ENCODE measurements around the gene PRKCB.
"Not testable (repeated sequence)": the region's sequence is repeated elsewhere in the genome, so short reads cannot be mapped to it uniquely, and the experiment has no call there.

The PRKCB gene

DNA sequence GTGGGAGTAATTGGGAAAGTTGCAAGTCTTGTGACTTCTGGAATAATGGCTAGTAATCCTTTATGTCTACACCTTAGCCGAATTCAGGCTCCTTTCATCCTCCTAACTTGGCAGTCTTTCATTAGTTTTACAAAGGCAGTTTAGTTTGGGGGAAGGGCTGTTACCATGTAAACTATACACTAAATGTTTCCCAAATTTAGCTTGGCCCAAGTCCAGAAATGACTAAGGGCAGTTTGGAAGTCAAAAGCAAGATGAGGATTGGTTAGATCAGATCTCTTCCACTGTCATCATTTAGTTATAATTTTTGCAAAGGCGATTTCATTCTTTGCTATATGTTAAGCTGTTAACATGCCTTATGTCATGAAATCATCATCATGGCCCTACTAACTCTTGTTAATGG lies 304.9 kb downstream of the PRKCB start:
- DNase-seq: no peak

DNA sequence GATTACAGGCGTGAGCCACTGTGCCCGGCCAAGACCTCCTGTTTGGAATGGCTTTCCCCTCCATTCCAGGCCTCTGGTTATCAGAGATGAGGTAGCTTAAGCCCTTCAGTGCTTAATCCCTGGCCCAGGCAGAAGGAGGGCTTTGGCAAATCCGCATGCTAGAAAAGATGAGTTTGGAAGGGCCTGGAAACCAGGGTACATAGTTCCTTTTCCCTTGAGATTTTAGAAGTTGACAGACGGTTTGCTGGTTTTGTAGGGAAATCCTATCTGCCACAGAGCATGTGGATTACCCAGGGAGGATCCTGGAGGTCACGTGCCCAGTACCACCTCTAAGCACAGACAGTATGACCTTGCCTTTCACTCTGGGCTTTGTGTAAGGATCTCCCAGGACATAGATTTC lies 305.7 kb downstream of the PRKCB start:
- no peak for DNase-seq

DNA sequence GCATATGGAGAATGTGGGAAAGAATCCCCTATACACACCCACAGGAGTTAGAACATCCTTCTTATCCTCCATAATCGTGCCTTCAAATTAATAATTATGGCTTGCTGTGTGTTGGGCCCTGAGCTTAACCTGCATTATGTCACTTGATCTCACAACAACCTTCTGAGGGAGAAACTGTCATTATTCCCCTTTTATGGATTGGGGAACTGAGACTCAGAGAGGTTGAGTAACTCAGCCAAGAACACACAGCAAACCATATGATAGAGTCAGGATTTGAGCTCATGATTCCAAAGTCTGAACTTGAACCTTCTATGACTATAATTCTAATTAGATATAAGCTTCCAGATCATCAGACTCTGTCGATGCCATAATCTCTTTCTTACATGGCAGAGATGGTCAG lies 306.1 kb downstream of the PRKCB start:
- DNase-seq: no peak

DNA sequence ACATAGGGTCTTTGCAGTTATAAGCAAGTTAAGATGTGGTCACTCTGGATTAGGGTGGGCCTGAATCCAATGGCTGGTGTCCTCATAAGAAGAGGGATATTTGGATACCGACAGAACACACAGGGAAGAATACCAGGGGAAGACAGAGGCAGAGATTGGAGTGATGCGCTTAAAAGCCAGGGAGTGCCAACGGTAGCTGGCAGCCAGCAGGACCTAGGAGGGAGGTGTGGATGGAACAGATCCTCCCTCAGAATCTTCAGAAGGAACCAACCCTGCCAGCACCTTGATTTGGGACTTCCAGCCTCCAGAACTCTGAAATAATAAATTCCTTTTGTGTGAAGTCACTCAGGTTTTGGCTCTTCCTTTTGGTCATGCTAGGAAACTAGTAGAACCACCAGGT lies 310.1 kb downstream of the PRKCB start:
- no peak for DNase-seq

DNA sequence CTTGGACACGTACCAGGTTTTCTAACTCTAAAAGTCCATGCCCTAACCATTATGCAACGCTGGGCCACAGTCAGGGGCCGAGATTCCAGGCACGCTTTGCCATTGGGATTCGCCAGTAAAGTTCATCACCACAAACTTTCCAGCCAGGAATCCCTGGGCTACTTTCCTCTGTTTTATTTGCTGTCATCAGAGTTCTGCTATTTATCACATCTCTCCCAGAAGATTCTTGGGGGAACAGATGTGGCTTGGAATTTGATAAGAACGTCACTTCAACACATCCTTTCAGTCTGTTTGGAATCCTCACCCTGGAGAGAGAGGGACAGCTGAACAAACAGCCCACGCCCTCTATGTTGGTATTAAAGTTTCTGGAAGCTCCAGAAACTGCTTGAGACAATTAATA lies 310.7 kb downstream of the PRKCB start:
- DNase-seq: no peak

DNA sequence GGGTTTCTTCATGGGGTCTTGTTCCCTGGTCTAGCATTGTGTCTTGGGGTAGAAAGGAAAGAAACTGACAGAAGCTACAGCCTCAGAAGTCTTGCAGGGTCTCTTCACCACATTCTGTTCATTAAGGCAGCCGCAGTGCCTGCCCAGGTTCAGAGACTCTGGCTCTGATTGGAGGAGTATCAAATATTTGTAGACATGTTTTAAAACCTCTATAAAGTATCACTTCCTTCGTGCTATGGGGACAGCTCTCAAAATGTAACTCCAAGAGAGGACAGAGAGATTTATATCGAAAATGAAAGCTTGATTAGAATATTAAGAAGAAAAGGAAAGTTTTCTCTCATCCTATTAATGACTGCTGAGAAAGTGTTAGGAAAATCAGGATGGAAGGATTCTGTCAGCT lies 313.3 kb downstream of the PRKCB start:
- DNase-seq: no peak

DNA sequence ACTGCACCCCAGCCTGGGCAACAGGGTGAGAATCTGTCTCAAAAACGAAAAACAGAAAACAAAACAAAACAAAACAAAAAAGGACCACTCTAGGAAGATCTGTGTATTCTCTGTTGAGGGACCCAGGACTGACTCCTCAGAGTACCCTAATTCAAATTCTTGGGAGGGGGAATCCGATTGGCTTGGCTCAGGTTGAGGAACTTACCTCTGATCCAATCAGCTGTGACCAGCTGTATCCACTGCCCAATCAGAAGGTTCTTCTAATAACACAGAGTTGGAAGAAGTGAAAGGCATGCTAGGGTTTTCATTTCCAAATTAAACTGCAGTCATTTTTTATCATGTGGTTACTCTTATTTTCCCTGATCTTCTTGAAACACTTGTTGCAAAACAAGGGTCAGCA lies 314.5 kb downstream of the PRKCB start:
- DNase-seq: no peak

DNA sequence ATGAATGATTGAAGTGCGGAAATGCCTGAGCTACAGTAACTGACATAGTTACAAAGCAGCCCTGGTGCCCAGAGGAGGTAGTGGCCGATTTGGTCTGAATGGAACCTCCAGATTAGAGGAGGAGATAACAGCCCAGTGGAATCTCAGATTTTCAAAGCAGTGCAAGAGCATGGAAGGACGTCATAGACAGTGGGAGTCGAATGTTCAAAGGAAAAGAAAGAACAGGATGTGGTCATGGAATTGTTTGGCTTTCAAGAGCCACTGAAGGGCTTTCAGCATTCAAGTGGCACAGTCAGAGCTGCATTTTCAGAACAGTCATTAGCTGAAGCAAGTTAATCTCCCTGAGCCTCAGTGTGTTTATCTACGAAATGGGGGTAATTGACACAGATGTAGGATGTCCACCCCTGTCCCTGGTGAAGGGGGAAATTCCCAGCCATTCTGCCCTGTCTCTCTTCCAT lies 315.7 kb downstream of the PRKCB start:
- DNase-seq: peak; percentile 36

DNA sequence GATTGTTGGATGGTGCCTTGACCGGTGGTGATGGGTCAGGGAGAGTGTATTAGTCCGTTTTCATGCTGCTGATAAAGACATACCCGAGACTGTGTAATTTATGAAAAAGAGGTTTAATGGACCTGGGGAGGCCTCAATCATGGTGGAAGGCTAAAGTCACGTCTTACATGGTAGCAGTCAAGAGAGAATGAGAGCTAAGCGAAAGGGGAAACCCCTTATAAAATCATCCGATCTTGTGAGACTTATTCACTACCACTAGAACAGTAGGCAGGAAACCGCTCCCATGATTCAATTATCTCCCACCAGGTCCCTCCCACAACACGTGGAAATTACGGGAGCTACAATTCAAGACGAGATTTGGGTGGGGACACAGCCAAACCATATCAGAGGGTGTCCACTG lies 316.3 kb downstream of the PRKCB start:
- DNase-seq: not testable (repeated sequence)

DNA sequence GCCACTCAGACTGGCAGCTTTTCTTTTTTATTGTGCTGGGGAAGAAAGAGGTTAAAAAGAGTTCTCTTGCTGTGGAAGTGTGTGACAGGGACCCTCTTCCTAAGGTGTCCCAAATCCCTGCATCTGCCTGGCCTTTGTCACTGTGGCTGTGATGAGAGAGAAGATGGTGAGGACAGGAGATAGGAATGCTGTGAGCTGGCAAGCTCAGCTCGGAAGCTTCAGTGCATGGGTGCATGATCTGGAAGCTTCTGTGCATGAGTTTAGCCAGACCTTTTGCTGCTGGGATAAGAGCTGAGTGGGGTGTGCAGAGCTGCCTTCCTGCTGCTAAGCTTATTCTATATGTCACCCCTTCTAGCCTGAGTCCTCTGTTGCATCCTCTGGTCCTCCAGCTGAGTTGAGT lies 317.0 kb downstream of the PRKCB start:
- no peak for DNase-seq

DNA sequence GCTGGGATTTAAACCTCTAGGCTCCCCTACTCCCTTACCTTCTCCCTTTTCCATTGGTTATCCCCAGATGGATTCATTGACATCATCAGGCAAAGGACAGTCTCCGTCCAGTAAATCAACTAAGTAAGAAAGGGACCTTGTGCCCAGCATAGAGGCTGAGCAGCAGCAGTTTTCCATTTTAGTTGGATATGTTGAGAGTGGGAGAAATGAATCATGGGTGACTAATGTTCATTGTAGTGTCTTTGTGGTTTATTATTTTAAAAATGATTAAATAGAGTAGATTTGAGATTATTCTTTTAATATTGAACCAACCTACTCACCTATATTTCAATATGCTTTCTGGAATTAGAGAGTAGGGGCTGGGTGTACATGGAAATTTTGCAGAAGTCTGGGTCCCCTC lies 321.0 kb downstream of the PRKCB start:
- DNase-seq: no peak

DNA sequence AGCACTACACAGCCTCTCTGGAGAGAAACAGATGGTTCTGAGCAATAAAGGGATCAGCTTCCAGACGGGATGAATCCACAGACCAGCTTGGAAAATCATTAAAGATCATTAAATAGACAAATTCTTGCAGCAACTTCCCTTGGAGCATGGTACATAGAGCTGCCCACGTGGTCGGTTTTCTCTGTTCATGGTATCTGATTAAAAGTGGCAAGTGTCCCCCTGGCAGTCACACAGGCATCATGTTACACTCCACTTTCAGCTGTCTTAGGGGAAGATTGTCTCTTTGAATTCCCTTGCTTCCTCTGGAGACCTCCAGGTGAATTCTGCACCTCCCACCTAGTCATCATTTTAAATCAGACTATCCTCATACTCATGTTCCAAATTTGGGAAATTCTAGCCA lies 328.2 kb downstream of the PRKCB start:
- DNase-seq: no peak

DNA sequence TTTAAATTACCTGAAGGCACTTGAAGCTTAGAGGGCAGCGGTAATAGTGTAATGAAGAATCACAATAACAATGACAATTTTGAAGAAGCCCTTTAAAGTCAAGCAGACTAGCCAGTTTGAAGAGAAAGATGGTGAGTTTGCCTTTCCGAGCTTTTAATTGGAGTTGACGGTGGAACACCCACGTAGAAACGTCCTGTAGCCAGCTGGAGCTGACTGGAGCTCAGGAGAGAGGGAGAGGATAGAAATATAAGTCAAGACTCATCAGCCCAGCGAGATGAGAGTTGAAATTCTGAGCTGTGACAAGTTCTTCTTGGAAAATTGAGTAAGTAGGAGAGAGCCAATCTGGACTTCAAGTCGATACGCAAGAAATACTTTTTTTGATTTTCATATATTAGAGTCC lies 328.6 kb downstream of the PRKCB start:
- DNase-seq: no peak

DNA sequence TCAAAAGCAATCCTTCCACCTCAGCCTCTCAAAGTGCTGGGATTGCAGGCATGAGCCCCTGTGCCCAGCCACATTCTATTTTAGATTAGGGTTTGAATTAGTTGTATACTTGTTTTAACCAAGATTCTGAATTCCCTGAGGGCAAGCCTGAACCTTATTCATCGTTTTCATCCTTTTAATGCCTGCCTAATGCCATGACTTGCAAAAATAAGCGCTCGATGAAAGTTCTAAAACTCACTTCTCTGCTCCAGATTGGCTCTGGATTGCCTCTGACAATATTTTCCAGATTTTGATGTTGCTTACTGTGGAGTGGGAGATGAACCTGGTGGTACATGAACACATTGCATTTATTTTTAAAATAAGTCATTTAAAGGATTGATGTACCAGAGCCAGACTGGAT lies 329.5 kb downstream of the PRKCB start:
- DNase-seq: no peak

DNA sequence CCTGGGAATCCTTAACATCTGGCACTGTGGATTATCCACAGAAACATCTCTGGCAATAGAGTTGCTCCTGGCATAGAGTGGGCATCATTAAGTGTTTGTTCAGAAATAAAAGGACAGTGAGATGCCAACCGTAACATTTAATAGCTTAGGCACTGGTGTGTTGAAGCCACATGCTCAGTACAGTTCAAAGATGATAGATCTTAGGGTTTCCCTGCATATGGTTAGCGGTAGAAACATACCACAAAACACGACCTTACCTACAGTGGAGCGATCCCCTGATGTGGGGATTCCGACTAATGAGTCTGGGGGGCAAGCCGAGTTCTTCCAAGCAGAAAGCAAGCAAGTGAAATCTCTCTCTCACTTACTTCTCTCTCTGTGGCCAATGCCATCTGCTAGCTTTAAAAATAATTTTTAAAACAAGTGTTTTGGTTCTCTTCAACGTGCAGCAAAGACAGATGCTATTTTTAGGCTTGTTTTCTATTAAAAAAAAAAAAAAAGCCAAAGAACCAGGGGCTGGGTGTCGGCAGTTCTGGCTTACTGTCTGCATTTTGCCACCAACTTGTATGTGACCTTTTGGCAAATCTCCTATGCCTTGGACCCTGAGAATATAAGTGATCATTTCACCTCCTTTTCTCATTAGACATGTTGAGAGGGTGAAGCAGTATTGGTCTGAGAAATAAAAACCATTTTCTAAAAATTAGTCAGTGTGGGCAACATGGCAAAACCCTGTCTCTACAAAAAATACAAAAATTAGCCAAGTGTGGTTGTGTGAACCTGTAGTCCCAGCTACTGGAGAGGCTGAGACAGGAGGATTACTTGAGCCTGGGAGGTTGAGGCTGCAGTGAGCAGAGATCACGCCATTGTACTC lies 331.1 kb downstream of the PRKCB start:
- no peak for DNase-seq

DNA sequence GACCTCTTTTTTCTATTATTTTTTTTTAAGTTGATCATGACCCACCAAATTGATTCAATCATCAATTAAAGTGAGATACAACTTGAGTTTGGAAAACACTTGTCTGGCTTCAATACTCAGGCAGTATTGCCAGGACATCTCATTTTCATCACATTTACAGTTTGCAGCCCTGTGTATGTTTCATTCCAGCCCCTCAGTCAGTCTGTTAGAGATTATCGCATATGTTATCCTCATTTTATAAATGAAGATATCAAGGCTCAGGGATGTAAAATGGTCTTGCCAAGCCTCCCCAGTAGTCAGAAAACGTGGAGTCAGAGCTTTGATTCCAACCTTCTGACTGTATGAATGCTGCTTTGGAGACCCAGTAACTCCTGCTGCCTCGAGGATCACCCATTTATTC lies 333.1 kb downstream of the PRKCB start:
- no peak for DNase-seq

DNA sequence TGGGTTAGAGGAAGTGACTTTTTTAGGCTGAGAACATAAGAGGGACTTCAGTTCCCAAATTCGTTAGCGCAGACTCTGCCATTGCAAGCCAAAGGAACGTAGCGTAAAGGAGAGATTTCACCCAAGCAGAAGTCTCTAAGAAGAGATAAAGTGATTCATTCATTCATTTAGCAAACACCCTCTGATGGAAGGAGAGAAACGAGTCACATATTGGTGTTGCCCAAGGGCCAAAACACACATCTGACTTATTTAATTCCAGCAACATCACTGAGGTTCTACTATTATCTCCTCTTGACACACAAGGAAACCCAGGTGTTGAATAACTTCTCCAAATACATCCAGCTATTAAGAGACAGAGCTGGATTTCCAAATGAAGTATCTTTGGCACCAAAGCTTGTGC lies 334.6 kb downstream of the PRKCB start:
- DNase-seq: no peak

DNA sequence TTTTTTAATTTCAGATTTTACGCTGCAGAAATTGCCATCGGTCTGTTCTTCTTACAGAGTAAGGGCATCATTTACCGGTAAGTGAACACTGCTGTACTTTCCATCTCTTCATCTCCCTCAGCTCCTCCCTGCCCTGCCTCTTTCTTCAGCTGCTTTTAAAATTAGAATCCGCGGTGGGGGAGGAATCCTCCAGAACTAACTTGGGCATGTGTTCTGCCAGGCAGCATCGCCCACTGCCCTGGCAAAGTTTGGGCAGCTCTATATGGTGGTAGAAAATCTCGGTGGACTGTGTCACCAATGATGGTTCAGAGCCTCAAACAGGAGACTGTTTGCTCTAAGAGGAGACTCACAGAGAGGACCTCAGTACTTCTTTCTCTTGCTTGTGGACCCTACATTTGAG lies 338.7 kb downstream of the PRKCB start:
- no peak for DNase-seq

DNA sequence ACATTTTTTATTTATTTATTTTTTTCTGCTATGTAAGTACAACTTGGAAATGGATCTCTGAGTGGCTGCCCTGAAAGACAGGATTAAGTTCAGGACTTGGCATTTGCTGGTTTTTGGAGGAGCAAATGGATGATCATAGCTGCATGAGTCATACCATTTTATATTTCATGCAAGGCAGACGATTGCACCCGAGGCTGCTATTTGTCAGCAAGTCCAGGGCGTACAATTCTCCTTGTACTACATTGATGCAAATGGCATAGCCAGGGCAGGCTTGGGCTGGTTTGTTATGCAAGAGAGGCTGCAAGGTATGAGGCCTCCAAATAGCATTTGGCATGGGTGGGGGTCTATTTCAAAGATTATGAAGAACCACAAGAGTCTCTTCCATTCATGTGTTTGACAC lies 339.2 kb downstream of the PRKCB start:
- DNase-seq: no peak

DNA sequence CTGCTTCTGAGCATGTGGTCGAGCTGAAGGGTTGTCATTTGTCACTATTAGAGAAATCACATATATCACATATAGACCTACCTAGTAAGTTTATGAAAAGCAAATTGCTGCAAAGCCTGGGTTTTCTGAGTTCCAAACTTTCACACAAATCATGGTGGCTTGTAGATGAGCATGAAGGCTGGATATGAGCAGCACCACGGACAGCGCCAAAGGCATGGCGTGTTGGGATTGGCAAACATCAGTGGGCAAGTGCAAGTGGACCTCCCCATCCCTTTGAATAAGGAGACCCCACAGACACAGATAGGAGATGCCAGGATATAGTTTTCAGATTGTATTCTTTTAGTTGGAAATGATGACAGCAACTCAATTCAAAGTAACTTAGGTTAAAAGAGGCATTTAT lies 342.7 kb downstream of the PRKCB start:
- DNase-seq: peak; percentile 41

DNA sequence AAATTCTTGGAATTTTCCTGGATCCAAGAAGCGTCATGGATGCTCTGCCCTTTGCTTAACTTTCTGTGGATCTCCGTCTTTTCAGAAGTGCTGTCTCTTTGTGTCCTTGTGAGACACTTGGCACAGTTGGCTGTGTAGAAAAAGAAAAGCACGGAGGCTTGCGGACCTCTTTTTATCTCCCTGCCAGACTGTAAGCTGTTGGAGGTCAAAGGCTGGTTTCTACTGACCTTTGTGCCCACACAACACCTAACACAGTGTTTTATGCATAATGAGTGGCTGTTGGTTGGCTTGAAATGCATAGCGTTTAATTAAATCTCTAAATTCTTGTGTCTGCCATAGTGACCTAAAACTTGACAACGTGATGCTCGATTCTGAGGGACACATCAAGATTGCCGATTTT lies 344.7 kb downstream of the PRKCB start:
- DNase-seq: no peak

DNA sequence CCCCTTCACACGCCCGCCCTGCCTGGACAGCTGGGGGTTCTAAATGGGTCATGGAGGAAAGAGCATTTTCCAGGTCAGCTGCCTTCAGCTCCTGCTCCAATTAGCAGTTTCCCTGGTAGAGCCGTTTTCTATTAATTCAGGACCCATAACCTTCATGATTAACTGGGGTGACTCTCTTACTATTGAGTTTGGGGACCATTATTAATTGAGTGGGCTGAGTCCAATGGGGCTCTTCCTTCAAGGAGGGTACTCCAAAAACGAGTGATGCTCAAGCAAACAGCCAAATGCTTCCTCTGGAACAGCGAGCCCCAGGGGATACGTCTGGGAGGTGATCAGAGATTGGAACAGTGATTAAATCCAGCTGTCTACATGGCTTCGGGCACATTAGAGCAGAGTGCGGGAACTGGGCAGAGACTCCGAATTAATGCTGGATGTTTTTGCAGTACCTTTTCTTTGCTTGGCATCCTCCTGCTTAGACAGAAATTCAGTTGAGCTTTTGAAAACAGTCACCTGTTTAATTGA lies 352.3 kb downstream of the PRKCB start:
- DNase-seq: no peak

DNA sequence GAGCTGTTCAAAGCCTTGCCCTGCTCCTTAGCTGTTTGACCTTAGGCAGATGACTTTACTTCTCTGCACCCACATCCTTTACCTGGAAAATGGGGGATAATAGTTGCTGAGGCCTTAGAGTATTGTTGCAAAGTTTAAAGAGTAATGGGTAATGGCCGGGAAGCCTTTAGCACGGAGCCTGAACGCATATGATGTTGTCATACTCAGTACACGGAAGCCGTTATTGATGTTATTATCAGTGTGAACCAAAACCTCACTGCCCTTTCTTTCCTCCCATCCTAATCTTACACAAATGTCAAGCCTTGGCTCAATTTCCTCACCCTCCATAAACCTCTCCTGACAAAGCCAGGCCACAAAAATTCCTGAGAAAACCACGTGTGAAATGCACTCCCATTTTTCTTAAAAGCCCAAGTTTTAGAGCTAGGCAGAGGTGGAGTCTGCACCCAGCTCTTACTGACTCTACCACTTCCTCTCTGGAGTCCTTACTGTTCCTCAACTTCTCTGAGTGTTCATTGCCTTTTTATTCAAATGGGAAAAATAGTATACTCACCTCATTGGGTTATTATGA lies 353.1 kb downstream of the PRKCB start:
- DNase-seq: no peak

DNA sequence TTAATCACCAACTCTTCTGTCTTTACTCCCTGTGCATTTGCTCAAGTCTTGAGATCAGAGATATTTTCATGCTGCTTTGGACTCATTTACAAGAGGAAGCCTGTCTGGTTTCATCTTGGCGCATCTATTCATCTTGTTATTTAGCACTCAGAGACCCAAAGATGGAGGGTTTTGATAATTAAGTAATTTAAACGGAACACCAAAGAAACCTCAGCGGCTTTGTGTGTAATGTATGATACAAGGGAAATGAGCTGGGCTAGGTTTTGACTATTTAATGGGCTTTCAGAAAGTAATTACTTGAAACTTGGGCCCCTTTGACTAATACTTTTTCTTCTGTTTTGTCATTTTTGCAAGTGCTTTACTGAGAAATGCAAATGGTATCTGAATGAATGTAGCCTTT lies 354.2 kb downstream of the PRKCB start:
- no peak for DNase-seq
